DOHH2 (cell line): ENCODE measurements around the gene VIM.

Experiments
- H3F3A ChIP-seq: fragments of 200-600 bp; sonication (generic), shearing (Covaris generic); 2 replicates; pipeline ENCODE4 v1.6.0; 2016; ENCODE audit warnings: antibody characterized with exemption, mild to moderate bottlenecking; ENCODE audit not compliant: control insufficient read depth, insufficient read depth
- H3K27ac ChIP-seq: fragments of 200-600 bp; sonication (generic); 2 replicates; pipeline ENCODE4 v1.5.1; 2014; ENCODE audit warnings: low read depth, mild to moderate bottlenecking, low read length, moderate library complexity
- H3K27me3 ChIP-seq: fragments of 200-600 bp; sonication (generic); 2 replicates; pipeline ENCODE4 v1.6.1; 2014; ENCODE audit warnings: mild to moderate bottlenecking, low read length, mixed read lengths; ENCODE audit not compliant: control insufficient read depth
- H3K36me3 ChIP-seq: fragments of 200-600 bp; sonication (generic); 2 replicates; pipeline ENCODE4 v1.6.1; 2014; ENCODE audit warnings: mild to moderate bottlenecking, low read length, moderate library complexity, mixed read lengths; ENCODE audit not compliant: control insufficient read depth
- H3K4me1 ChIP-seq: fragments of 200-600 bp; sonication (generic); 2 replicates; pipeline ENCODE4 v1.6.1; 2014; ENCODE audit warnings: mild to moderate bottlenecking, low read length, mixed read lengths; ENCODE audit not compliant: control insufficient read depth
- H3K4me2 ChIP-seq: fragments of 200-600 bp; sonication (generic); 2 replicates; pipeline ENCODE4 v1.6.0; 2014; ENCODE audit warnings: mild to moderate bottlenecking, low read length, moderate library complexity
- H3K4me3 ChIP-seq: fragments of 200-600 bp; sonication (generic); 2 replicates; pipeline ENCODE4 v1.5.1; 2014; ENCODE audit warnings: mild to moderate bottlenecking, low read length, mixed read lengths
- H3K79me2 ChIP-seq: fragments of 200-600 bp; sonication (generic); 2 replicates; pipeline ENCODE4 v1.6.1; 2014; ENCODE audit warnings: mild to moderate bottlenecking, low read length, mixed read lengths; ENCODE audit not compliant: control insufficient read depth
- H3K9me2 ChIP-seq: fragments of 200-600 bp; sonication (generic); replicated peaks from 2 replicates; pipeline ENCODE4 v1.6.1; 2014; ENCODE audit warnings: mild to moderate bottlenecking, low read length, mixed read lengths; ENCODE audit not compliant: control insufficient read depth
- H3K9me3 ChIP-seq: fragments of 200-600 bp; sonication (generic); 2 replicates; pipeline ENCODE4 v1.6.1; 2014; ENCODE audit warnings: antibody characterized with exemption, low read length, mixed read lengths; ENCODE audit not compliant: control insufficient read depth, insufficient read depth
- H4K20me1 ChIP-seq: fragments of 200-600 bp; sonication (generic); 2 replicates; pipeline ENCODE4 v1.6.0; 2014; ENCODE audit warnings: low read depth, mild to moderate bottlenecking, antibody characterized with exemption, low read length, moderate library complexity; ENCODE audit not compliant: control insufficient read depth, insufficient read depth
- EZH2phosphoT487 ChIP-seq: fragments of 200-600 bp; sonication (generic); IDR thresholded peaks from 2 replicates; pipeline ENCODE4 v1.6.1; 2017; ENCODE audit warnings: borderline replicate concordance, mild to moderate bottlenecking, antibody characterized with exemption, low read length, moderate library complexity, mixed read lengths
- TF ChIP-seq, protein P1 (sequence below): fragments of 200-600 bp; sonication (generic); IDR thresholded peaks from one replicate; pipeline ENCODE4 v1.5.1; 2014; ENCODE audit warnings: antibody characterized with exemption, mild to moderate bottlenecking, low read depth, low read length; ENCODE audit not compliant: poor library complexity, severe bottlenecking

VIM gene

DNA sequence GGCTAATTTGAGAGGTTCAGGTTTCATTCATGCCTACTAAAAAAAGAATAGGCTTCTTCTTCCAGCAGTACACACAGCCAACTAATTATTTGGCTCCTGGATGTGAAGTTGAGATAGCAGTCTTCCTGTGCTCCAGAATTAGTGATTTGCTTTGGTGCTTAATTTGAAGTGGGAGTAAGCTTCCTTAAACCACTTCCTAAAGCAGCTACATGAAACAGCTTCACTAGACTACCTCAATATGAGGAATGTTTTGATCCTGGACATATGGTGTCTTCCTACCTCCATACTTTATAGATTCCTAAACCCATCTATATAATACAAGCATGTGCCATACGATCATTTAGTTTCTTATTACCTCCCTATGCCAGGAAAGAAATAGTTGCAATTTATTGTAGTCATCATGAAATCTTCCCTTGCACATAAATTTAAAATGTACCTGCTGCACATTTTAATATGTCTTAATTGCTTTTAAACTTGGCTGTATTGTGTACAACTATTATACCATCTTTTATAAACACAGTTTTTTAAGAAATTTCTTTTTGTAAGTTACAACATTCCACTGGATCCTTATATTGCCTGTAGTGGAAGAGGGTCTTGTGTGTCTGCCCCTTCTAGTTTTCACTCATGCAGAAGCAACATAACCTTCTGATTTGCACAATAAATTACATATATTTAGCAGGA, 8.6 kb downstream of the VIM start:
- Histone ChIP-seq H3K36me3 (no peaks in the 10 kb centered on the region), H3K4me3 (no peak overlapping the region), H3K27ac (no peak overlapping the region)

GRCh38 chr10:17237149-17237527, 9.1 kb downstream of the VIM start:
- Histone ChIP-seq H3K4me2 (no peak overlapping the region), H3K36me3 (no peaks in the 10 kb centered on the region)

More for the DNA sequence above, 8.6 kb downstream of the VIM start:
- Histone ChIP-seq H3K4me1 (no peaks in the 10 kb centered on the region), H3K27me3 (peaks cover 3% of the 10 kb centered on the region; the same call in 1 of the 2 replicates), H3F3A (no peaks in the 10 kb centered on the region), H3K4me2 (no peak overlapping the region), H4K20me1 (no peaks in the 10 kb centered on the region), H3K9me3 (no peaks in the 10 kb centered on the region), H3K79me2 (no peaks in the 10 kb centered on the region), H3K9me2 (no peaks in the 10 kb centered on the region)
- no peak for TF ChIP-seq EZH2phosphoT487
- TF ChIP-seq, protein P1, sequence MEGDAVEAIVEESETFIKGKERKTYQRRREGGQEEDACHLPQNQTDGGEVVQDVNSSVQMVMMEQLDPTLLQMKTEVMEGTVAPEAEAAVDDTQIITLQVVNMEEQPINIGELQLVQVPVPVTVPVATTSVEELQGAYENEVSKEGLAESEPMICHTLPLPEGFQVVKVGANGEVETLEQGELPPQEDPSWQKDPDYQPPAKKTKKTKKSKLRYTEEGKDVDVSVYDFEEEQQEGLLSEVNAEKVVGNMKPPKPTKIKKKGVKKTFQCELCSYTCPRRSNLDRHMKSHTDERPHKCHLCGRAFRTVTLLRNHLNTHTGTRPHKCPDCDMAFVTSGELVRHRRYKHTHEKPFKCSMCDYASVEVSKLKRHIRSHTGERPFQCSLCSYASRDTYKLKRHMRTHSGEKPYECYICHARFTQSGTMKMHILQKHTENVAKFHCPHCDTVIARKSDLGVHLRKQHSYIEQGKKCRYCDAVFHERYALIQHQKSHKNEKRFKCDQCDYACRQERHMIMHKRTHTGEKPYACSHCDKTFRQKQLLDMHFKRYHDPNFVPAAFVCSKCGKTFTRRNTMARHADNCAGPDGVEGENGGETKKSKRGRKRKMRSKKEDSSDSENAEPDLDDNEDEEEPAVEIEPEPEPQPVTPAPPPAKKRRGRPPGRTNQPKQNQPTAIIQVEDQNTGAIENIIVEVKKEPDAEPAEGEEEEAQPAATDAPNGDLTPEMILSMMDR = no peak

GRCh38 chr10:17237915-17238444, 9.9 kb downstream of the VIM start:
- Histone ChIP-seq H3K4me2 (no peak overlapping the region), H3K27me3 (no peaks in the 10 kb centered on the region), H3K9me2 (no peaks in the 10 kb centered on the region), H3K27ac (no peak overlapping the region), H4K20me1 (no peaks in the 10 kb centered on the region), H3F3A (no peaks in the 10 kb centered on the region), H3K9me3 (no peaks in the 10 kb centered on the region), H3K79me2 (no peaks in the 10 kb centered on the region), H3K36me3 (no peaks in the 10 kb centered on the region), H3K4me3 (no peak overlapping the region), H3K4me1 (no peaks in the 10 kb centered on the region)
- TF ChIP-seq, protein P1 = no peak
- no peak for TF ChIP-seq EZH2phosphoT487

More at GRCh38 chr10:17237149-17237527, 9.1 kb downstream of the VIM start:
- no peaks in the 10 kb centered on the region for H4K20me1 ChIP-seq
- no peaks in the 10 kb centered on the region for H3F3A ChIP-seq
- no peaks in the 10 kb centered on the region for H3K79me2 ChIP-seq
- no peaks in the 10 kb centered on the region for H3K4me1 ChIP-seq
- no peak overlapping the region for H3K27ac ChIP-seq
- TF ChIP-seq EZH2phosphoT487 = no peak
- TF ChIP-seq, protein P1 = no peak
- H3K4me3 ChIP-seq = no peak overlapping the region
- H3K27me3 ChIP-seq = peaks cover 3% of the 10 kb centered on the region; the same call in 1 of the 2 replicates
- H3K9me2 ChIP-seq = no peaks in the 10 kb centered on the region
- H3K9me3 ChIP-seq = no peaks in the 10 kb centered on the region
